ENCODE data around the gene TMEM233. TPM values are rescaled to one million over a fixed set of nuclear protein-coding genes. Genes with fewer than 3 reads are reported as not detected.

TMEM233 gene
- total RNA-seq, 4 donors from 2014 or later: 0.31 to 0.57 TPM; not detected in 2

GRCh38 chr12:119601877-119602733, 8.5 kb downstream of the TMEM233 start:
- Histone ChIP-seq H3K4me3 (no peak overlapping the region), H3K27ac (no peak overlapping the region), H3K27me3 (peaks cover 18% of the 10 kb centered on the region), H3K9me3 (no peaks in the 10 kb centered on the region), H3K36me3 (no peaks in the 10 kb centered on the region), H3K4me1 (peaks cover 0 to 4% (median 0%) of the 10 kb centered on the region in 3 donors)
- 55 to 100% methylated on average over 3 to 7 of the region's 7 CpGs for WGBS, 2 donors (ENCODE audit: low coverage in 1 of 2)
- no peak for ATAC-seq
- TF ChIP-seq POLR2AphosphoS5 (IDR thresholded peaks at IDR 0.05): no peak
- no peak for TF ChIP-seq EP300 (IDR thresholded peaks at IDR 0.05)
- no peak for TF ChIP-seq POLR2A (IDR thresholded peaks at IDR 0.05)
- TF ChIP-seq, protein P1, sequence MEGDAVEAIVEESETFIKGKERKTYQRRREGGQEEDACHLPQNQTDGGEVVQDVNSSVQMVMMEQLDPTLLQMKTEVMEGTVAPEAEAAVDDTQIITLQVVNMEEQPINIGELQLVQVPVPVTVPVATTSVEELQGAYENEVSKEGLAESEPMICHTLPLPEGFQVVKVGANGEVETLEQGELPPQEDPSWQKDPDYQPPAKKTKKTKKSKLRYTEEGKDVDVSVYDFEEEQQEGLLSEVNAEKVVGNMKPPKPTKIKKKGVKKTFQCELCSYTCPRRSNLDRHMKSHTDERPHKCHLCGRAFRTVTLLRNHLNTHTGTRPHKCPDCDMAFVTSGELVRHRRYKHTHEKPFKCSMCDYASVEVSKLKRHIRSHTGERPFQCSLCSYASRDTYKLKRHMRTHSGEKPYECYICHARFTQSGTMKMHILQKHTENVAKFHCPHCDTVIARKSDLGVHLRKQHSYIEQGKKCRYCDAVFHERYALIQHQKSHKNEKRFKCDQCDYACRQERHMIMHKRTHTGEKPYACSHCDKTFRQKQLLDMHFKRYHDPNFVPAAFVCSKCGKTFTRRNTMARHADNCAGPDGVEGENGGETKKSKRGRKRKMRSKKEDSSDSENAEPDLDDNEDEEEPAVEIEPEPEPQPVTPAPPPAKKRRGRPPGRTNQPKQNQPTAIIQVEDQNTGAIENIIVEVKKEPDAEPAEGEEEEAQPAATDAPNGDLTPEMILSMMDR (IDR thresholded peaks at IDR 0.05): no peak

GRCh38 chr12:119602734-119603094, 9.1 kb downstream of the TMEM233 start:
- no peak for TF ChIP-seq EP300 (IDR thresholded peaks at IDR 0.05)
- TF ChIP-seq POLR2A (IDR thresholded peaks at IDR 0.05): no peak
- TF ChIP-seq, protein P1 (IDR thresholded peaks at IDR 0.05): no peak
- no peak for TF ChIP-seq POLR2AphosphoS5 (IDR thresholded peaks at IDR 0.05)
- Histone ChIP-seq H3K27ac (no peak overlapping the region), H3K27me3 (peaks cover 12% of the 10 kb centered on the region), H3K36me3 (no peaks in the 10 kb centered on the region), H3K4me1 (peaks cover 0 to 4% (median 0%) of the 10 kb centered on the region in 3 donors), H3K9me3 (no peaks in the 10 kb centered on the region), H3K4me3 (no peak overlapping the region)
- 81% methylated on average over 3 of the region's 4 CpGs; no CpG with 5 or more reads in 1 of the 2 donors for WGBS, 2 donors (ENCODE audit: low coverage in 1 of 2)
- ATAC-seq: no peak

GRCh38 chr12:119603767-119604166, 10.2 kb downstream of the TMEM233 start:
- TF ChIP-seq POLR2AphosphoS5 (IDR thresholded peaks at IDR 0.05) (no peak), EP300 (IDR thresholded peaks at IDR 0.05) (no peak), POLR2A (IDR thresholded peaks at IDR 0.05) (no peak)
- TF ChIP-seq, protein P1 (IDR thresholded peaks at IDR 0.05): no peak
- Histone ChIP-seq H3K9me3 (no peaks in the 10 kb centered on the region), H3K27me3 (peaks cover 1% of the 10 kb centered on the region), H3K4me3 (no peak overlapping the region), H3K36me3 (no peaks in the 10 kb centered on the region), H3K4me1 (peaks cover 0 to 4% (median 0%) of the 10 kb centered on the region in 3 donors), H3K27ac (no peak overlapping the region)
- no peak for ATAC-seq
- 34% methylated on average over 2 of the region's 2 CpGs; no CpG with 5 or more reads in 1 of the 2 donors for WGBS, 2 donors (ENCODE audit: low coverage in 1 of 2)

DNA sequence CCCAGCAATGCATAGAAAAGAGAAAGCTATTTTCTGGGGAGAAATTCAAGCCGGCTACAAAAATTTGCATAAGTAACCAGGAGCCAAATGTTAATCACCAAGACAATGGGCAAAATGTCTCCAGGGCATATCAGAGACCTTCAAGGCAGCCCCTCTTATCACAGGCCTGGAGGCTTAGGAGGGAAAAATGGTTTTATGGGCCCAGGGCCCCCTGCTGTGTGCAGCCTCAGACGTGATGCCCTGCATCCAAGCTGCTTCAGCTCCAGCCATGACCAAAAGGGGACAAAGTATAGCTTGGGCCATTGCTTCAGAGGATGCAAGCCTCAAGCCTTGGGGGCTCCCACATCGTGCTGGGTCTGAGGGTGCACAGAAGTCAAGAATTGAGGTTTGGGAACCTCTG, 15.8 kb downstream of the TMEM233 start:
- ATAC-seq: no peak
- WGBS, 2 donors (ENCODE audit: low coverage in 1 of 2): 64 to 80% methylated on average over 2 of the region's 3 CpGs
- TF ChIP-seq EP300 (IDR thresholded peaks at IDR 0.05) (no peak), POLR2A (IDR thresholded peaks at IDR 0.05) (no peak), POLR2AphosphoS5 (IDR thresholded peaks at IDR 0.05) (no peak)
- TF ChIP-seq, protein P1 (IDR thresholded peaks at IDR 0.05): no peak
- Histone ChIP-seq H3K27me3 (no peaks in the 10 kb centered on the region), H3K4me1 (no peaks in the 10 kb centered on the region), H3K9me3 (no peaks in the 10 kb centered on the region), H3K4me3 (no peak overlapping the region), H3K36me3 (no peaks in the 10 kb centered on the region), H3K27ac (no peak overlapping the region)
